Measurements from ENCODE around the gene ABCB8.
A peak's percentile ranks its signal among the peaks of the same experiment; 100 is the strongest.

The ABCB8 gene

GRCh38 chr7:151028131-151028947 lies at the start of gene ABCB8:
Gene ABCB8, plus strand, starts transcription at chr7:151028450. Its CDS starts 66 bp downstream, at chr7:151028516.
- DNase-seq (ENCODE audit: low read depth), result peak; percentile 94

- no peak for DNase-seq (ENCODE audit: low read depth)
These were observed 48.4 kb upstream of the ABCB8 start for GRCh38 chr7:150979713-150980390.

GRCh38 chr7:150980663-150981062 lies 47.6 kb upstream of the ABCB8 start:
- DNase-seq (ENCODE audit: low read depth), result no peak

- DNase-seq (ENCODE audit: low read depth), result no peak
These were observed 46.6 kb upstream of the ABCB8 start for GRCh38 chr7:150981644-150982043.

- DNase-seq (ENCODE audit: low read depth), result no peak
These were observed 45.9 kb upstream of the ABCB8 start for GRCh38 chr7:150982351-150982750.

GRCh38 chr7:150983893-150984368 lies 44.3 kb upstream of the ABCB8 start:
- no peak for DNase-seq (ENCODE audit: low read depth)

GRCh38 chr7:150986099-150986512 lies 42.1 kb upstream of the ABCB8 start:
- no peak for DNase-seq (ENCODE audit: low read depth)

GRCh38 chr7:150986556-150986955 lies 41.7 kb upstream of the ABCB8 start:
- DNase-seq (ENCODE audit: low read depth), result no peak

- no peak for DNase-seq (ENCODE audit: low read depth)
These were observed 39.7 kb upstream of the ABCB8 start for GRCh38 chr7:150988230-150989226.

GRCh38 chr7:150989456-150989855 lies 38.8 kb upstream of the ABCB8 start:
- no peak for DNase-seq (ENCODE audit: low read depth)

GRCh38 chr7:150990416-150991186 lies 37.6 kb upstream of the ABCB8 start, which contains the start of gene NOS3:
Gene NOS3, plus strand, starts transcription at chr7:150991017. Its CDS starts 2,787 bp downstream, at chr7:150993804.
- no peak for DNase-seq (ENCODE audit: low read depth)

GRCh38 chr7:150992051-150992640 lies 36.1 kb upstream of the ABCB8 start:
- DNase-seq (ENCODE audit: low read depth), result no peak

- no peak for DNase-seq (ENCODE audit: low read depth)
These were observed 35.4 kb upstream of the ABCB8 start for GRCh38 chr7:150992833-150993302.

GRCh38 chr7:150993511-150993910 lies 34.7 kb upstream of the ABCB8 start:
- no peak for DNase-seq (ENCODE audit: low read depth)

GRCh38 chr7:150994141-150994837 lies 34.0 kb upstream of the ABCB8 start:
- no peak for DNase-seq (ENCODE audit: low read depth)

GRCh38 chr7:150994838-150995510 lies 33.3 kb upstream of the ABCB8 start:
- DNase-seq (ENCODE audit: low read depth), result no peak

GRCh38 chr7:150996376-150997074 lies 31.7 kb upstream of the ABCB8 start:
- DNase-seq (ENCODE audit: low read depth), result no peak

GRCh38 chr7:150997075-150997511 lies 31.2 kb upstream of the ABCB8 start:
- no peak for DNase-seq (ENCODE audit: low read depth)

GRCh38 chr7:150997817-150998216 lies 30.4 kb upstream of the ABCB8 start:
- no peak for DNase-seq (ENCODE audit: low read depth)
